ENCODE measurements around the gene ARHGDIA.

- TF ChIP-seq POLR2AphosphoS5 (IDR thresholded peaks at IDR 0.05; ENCODE audit: insufficient read depth in 1 of 2, low read depth in 1 of 2): no peak
- TF ChIP-seq, protein P1, sequence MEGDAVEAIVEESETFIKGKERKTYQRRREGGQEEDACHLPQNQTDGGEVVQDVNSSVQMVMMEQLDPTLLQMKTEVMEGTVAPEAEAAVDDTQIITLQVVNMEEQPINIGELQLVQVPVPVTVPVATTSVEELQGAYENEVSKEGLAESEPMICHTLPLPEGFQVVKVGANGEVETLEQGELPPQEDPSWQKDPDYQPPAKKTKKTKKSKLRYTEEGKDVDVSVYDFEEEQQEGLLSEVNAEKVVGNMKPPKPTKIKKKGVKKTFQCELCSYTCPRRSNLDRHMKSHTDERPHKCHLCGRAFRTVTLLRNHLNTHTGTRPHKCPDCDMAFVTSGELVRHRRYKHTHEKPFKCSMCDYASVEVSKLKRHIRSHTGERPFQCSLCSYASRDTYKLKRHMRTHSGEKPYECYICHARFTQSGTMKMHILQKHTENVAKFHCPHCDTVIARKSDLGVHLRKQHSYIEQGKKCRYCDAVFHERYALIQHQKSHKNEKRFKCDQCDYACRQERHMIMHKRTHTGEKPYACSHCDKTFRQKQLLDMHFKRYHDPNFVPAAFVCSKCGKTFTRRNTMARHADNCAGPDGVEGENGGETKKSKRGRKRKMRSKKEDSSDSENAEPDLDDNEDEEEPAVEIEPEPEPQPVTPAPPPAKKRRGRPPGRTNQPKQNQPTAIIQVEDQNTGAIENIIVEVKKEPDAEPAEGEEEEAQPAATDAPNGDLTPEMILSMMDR (IDR thresholded peaks at IDR 0.05): no peak
- no peak for TF ChIP-seq POLR2A (IDR thresholded peaks at IDR 0.05)
Observed at GRCh38 chr17:81907219-81908145, 36.3 kb upstream of the ARHGDIA start.

All from vagina (tissue), 2 donors.